ENCODE measurements around the gene SCN4A. TPM values are rescaled to one million over a fixed set of nuclear protein-coding genes. Genes with fewer than 3 reads are reported as not detected.
A peak's percentile ranks its signal among the peaks of the same experiment; 100 is the strongest.
"Not testable (repeated sequence)": the region's sequence is repeated elsewhere in the genome, so short reads cannot be mapped to it uniquely, and the experiment has no call there.

The SCN4A gene
- total RNA-seq (2021; ENCODE audit: unreplicated experiment) (0.03 TPM), Bru-seq, nascent RNA (percentile 3 among the genes with signal in this experiment), BruChase-seq, experiment 1, labeled RNA remaining after a 2-hour chase (percentile 3 among the genes with signal in this experiment), BruChase-seq, experiment 2, labeled RNA remaining after a 6-hour chase (percentile 11 among the genes with signal in this experiment)
- 0.12 TPM for polyA plus RNA-seq (2012; ENCODE audit: insufficient read length)
- long read RNA-seq, result 0 reads

GRCh38 chr17:63972796-63973195 is at the start of gene SCN4A:
Gene SCN4A (minus strand): TSS chr17:63972918. CDS start chr17:63972841, 77 bp downstream.
- no peaks in the 10 kb centered on the region for H3K27me3 ChIP-seq (ENCODE audit: control insufficient read depth, insufficient read depth, low read length)
- H3K9me3 ChIP-seq (ENCODE audit: control insufficient read depth, insufficient read depth, low read depth, low read length), result no peaks in the 10 kb centered on the region
- intact Hi-C loops (cut with micrococcal nuclease; ENCODE audit: unreplicated experiment) (no loop called here), in situ Hi-C loops (cut with HindIII; ENCODE audit: low pct_unique_long_range_greater_than_20kb, low sequenced_read_pairs) (no loop called here)
- no TSS peak for BruUV-seq (replicated peaks)
- ChIA-PET CTCF (no interaction called here), POLR2A (no interaction called here)
- ATAC-seq (no peak), DNase-seq (ENCODE audit: low read depth, low spot score) (no peak)
- no peaks in the 10 kb centered on the region for H3K36me3 ChIP-seq (ENCODE audit: control insufficient read depth, insufficient read depth, low read length)
- peaks cover 4% of the 10 kb centered on the region; the same call in 1 of the 2 replicates for H3K4me1 ChIP-seq (ENCODE audit: control insufficient read depth, insufficient read depth, low read length)
- H3K4me3 ChIP-seq (ENCODE audit: low read depth in 2 of 2, low read length in 2 of 2), result no peak within 1 kb of the TSS
- H3K27ac ChIP-seq (ENCODE audit: low read length), result no peak within 1 kb of the TSS
- TF ChIP-seq REST (IDR thresholded peaks at IDR 0.05; ENCODE audit: insufficient read depth in 1 of 2, low read depth in 2 of 2, low read length in 1 of 2) (no peak), POLR2AphosphoS5 (IDR thresholded peaks at IDR 0.05; ENCODE audit: low read depth, low read length) (no peak), TCF7L2 (IDR thresholded peaks at IDR 0.05; ENCODE audit: low read depth, low read length) (no peak), SIN3A (IDR thresholded peaks at IDR 0.05; ENCODE audit: borderline replicate concordance, insufficient read depth, low read depth, low read length) (no peak), CTCF (IDR thresholded peaks at IDR 0.05) (no peak)

DNA sequence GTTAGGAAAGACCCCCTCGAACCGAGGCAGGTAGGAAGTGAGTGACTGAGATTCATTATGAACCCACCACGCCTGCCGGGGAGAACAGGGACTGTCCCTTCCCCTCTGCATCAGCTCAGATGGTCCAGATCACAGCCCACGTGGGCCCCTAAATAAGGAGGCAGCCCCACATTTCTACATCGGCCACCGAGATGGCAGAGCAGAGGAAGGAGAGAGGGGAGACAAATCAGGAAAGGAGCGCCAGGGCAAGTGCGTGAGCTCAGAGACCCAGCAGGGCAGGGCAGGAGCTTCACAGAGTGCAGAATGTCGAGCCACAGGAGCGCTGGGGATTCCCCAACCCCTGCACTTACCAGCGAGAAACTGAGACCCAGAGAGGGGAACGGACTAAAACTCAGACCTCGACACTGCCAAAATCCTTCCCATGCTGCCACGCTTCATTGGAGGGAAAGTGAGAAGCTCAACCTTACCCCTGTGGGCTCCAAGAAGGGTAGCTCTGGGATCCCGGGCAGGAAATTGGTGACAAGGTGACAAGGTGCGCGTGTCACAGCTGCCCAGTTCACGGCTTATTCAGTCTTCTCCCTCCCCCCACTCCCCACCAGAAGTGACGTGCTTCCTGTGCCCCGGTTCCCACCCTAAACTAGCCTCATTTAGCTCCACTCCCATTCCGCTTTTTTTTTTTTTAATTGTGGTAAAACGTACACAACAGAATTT is 47.5 kb upstream of the SCN4A start, which contains the start of gene ICAM2:
Gene ICAM2 (minus strand): TSS at position 578 of the 711 bp plus-strand sequence. CDS start 13,942 bp downstream, outside the sequence.
- ChIA-PET POLR2A (no interaction called here), CTCF (interaction anchor here (0.9 to 1.3 kb wide), 2 partner anchors 30 to 114 kb away, joined by 5 to 6 read pairs; no protein-coding TSS in a partner anchor)
- DNase-seq (ENCODE audit: low read depth, low spot score) (no peak), ATAC-seq (0 out of 2 replicates have a peak, but pooled peaks have one; percentile 38)
- in situ Hi-C loops (cut with HindIII; ENCODE audit: low pct_unique_long_range_greater_than_20kb, low sequenced_read_pairs), result no loop called here
- TF ChIP-seq TCF7L2 (IDR thresholded peaks at IDR 0.05; ENCODE audit: low read depth, low read length) (no peak), CTCF (IDR thresholded peaks at IDR 0.05) (no peak), SIN3A (IDR thresholded peaks at IDR 0.05; ENCODE audit: borderline replicate concordance, insufficient read depth, low read depth, low read length) (no peak), REST (IDR thresholded peaks at IDR 0.05; ENCODE audit: insufficient read depth in 1 of 2, low read depth in 2 of 2, low read length in 1 of 2) (no peak), POLR2AphosphoS5 (IDR thresholded peaks at IDR 0.05; ENCODE audit: low read depth, low read length) (no peak)
- Histone ChIP-seq H3K27ac (ENCODE audit: low read length) (no peak within 1 kb of the TSS), H3K4me1 (ENCODE audit: control insufficient read depth, insufficient read depth, low read length) (no peaks in the 10 kb centered on the region), H3K9me3 (ENCODE audit: control insufficient read depth, insufficient read depth, low read depth, low read length) (no peaks in the 10 kb centered on the region), H3K36me3 (ENCODE audit: control insufficient read depth, insufficient read depth, low read length) (no peaks in the 10 kb centered on the region), H3K27me3 (ENCODE audit: control insufficient read depth, insufficient read depth, low read length) (no peaks in the 10 kb centered on the region; the same call in 1 of the 2 replicates), H3K4me3 (ENCODE audit: low read depth in 2 of 2, low read length in 2 of 2) (no peak within 1 kb of the TSS)
- no TSS peak for BruUV-seq (replicated peaks)
- intact Hi-C loops (cut with micrococcal nuclease; ENCODE audit: unreplicated experiment), result loop anchor here (10.0 kb wide), 1 partner anchor 105 kb away; the partner anchor contains the start of genes CSHL1 and GH1

DNA sequence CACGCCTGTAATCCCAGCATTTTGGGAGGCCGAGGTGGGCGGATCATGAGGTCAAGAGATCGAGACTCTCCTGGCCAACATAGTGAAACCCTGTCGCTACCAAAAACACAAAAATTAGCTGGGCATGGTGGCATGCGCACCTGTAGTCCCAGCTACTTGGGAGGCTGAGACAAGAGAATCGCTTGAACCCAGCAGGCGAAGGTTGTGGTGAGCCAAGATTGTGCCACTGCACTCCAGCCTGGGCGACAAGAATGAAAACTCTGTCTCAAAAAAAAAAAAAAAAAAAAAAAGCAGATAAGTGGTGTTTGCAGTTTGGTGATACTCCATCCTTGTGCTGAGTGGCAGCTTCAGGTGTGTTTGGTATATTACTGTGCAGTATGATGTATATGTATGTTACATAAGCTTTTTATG is 46.8 kb upstream of the SCN4A start:
- POLR2A ChIA-PET; DNase-seq (ENCODE audit: low read depth, low spot score); H3K9me3 ChIP-seq (ENCODE audit: control insufficient read depth, insufficient read depth, low read depth, low read length); H3K4me3 ChIP-seq (ENCODE audit: low read depth in 2 of 2, low read length in 2 of 2); in situ Hi-C loops (cut with HindIII; ENCODE audit: low pct_unique_long_range_greater_than_20kb, low sequenced_read_pairs); BruUV-seq (replicated peaks); H3K4me1 ChIP-seq (ENCODE audit: control insufficient read depth, insufficient read depth, low read length); H3K36me3 ChIP-seq (ENCODE audit: control insufficient read depth, insufficient read depth, low read length); intact Hi-C loops (cut with micrococcal nuclease; ENCODE audit: unreplicated experiment); H3K27me3 ChIP-seq (ENCODE audit: control insufficient read depth, insufficient read depth, low read length); ATAC-seq; H3K27ac ChIP-seq (ENCODE audit: low read length): not testable (repeated sequence)
- CTCF ChIA-PET, result interaction anchor here (0.9 kb wide), 1 partner anchor 29 kb away, joined by 6 read pairs; no protein-coding TSS in a partner anchor
